HCT116 (cell line): ENCODE measurements around the gene NSG1. TPM values are rescaled to one million over a fixed set of nuclear protein-coding genes. Genes with fewer than 3 reads are reported as not detected.

Source experiments
- ATAC-seq: fragments of 200-7000 bp; cut with Tn5 transposase; 2 replicates; pipeline ENCODE4 v1.9.1; 2020; ENCODE audit warnings: mild to moderate bottlenecking, moderate library complexity
- BruUV-seq: library from RNA; stranded (reverse); fragments of 400-500 nt; replicated peaks from 2 replicates; lab custom pipeline; 2021; lab: Mats Ljungman, UMichigan
- CTCF ChIA-PET: fragments of 300-600 bp; sonication (Branson Sonifier 250); formaldehyde crosslinking; loops from one replicate; lab custom pipeline; 2021; ENCODE audit warnings: antibody characterized with exemption; lab: Charles Lee
- POLR2A ChIA-PET: fragments of 300-600, 350-600 bp; sonication (Branson Sonifier 250); formaldehyde crosslinking; loops from one replicate; lab custom pipeline; 2021; ENCODE audit warnings: antibody characterized with exemption; lab: Charles Lee
- RAD21 ChIA-PET, 2 experiments: fragments of 300-600 bp; sonication (Branson Sonifier 250); formaldehyde crosslinking; loops; one replicate each; lab custom pipeline; 2023; ENCODE audit warnings: low total read pairs in 2 of 2; ENCODE audit not compliant: uncharacterized antibody in 2 of 2, unreplicated experiment in 2 of 2, low non-redundant PET in 1 of 2; lab: Charles Lee
- DNase-seq: peaks from one replicate; pipeline ENCODE4 v3.0.0-alpha.2; 2010; ENCODE audit warnings: low read depth, low spot score
- H2AFZ ChIP-seq: fragments of 200-600 bp; shearing (Covaris generic), sonication (generic); 2 replicates; pipeline ENCODE4 v1.6.1; 2017; ENCODE audit warnings: low read depth, mixed run types, mixed read lengths, antibody characterized with exemption, low read length; ENCODE audit not compliant: poor library complexity, severe bottlenecking
- H3K27ac ChIP-seq: 2 replicates; pipeline ENCODE4 v1.5.1; 2012; ENCODE audit warnings: low read depth, low read length
- H3K27me3 ChIP-seq: fragments of 200-600 bp; sonication (generic); 2 replicates; pipeline ENCODE4 v1.6.1; 2016; ENCODE audit warnings: mixed run types, low read length, mixed read lengths; ENCODE audit not compliant: insufficient read depth
- H3K36me3 ChIP-seq, 2 experiments: fragments of 200-500 bp in 1 of 2; fragments of 200-600 bp in 1 of 2; sonication (Bioruptor generic) in 1 of 2; sonication (generic) in 1 of 2; 2 replicates each; pipeline versions ENCODE4 v1.5.1 to v1.6.1; 2014 to 2016; ENCODE audit warnings: low read length in 2 of 2, inconsistent platforms in 1 of 2, mixed read lengths in 1 of 2, mixed run types in 1 of 2; ENCODE audit not compliant: insufficient read depth in 2 of 2, control insufficient read depth in 1 of 2
- H3K4me1 ChIP-seq, 2 experiments: fragments of 200-600 bp in 1 of 2; sonication (generic) in 1 of 2; 2 replicates each; pipeline versions ENCODE4 v1.5.1 to v1.6.1; 2012 to 2017; ENCODE audit warnings: low read length in 2 of 2, inconsistent platforms in 1 of 2, mild to moderate bottlenecking in 1 of 2, mixed read lengths in 1 of 2, mixed run types in 1 of 2, moderate library complexity in 1 of 2; ENCODE audit not compliant: insufficient read depth in 2 of 2, control insufficient read depth in 1 of 2
- H3K4me2 ChIP-seq: fragments of 200-600 bp; sonication (generic); 2 replicates; pipeline ENCODE4 v1.6.1; 2017; ENCODE audit warnings: mixed run types, low read length, mixed read lengths
- H3K4me3 ChIP-seq, 2 experiments: fragments of 200-600 bp in 1 of 2; sonication (generic) in 1 of 2; replicated peaks in 1 of 2; 2 replicates each; pipeline ENCODE4 v1.5.1; 2011 to 2016; ENCODE audit warnings: low read length in 2 of 2, control low read depth in 1 of 2, low read depth in 1 of 2, mild to moderate bottlenecking in 1 of 2, mixed read lengths in 1 of 2, mixed run types in 1 of 2
- H3K79me2 ChIP-seq: fragments of 200-600 bp; sonication (generic); 2 replicates; pipeline ENCODE4 v1.6.1; 2017; ENCODE audit warnings: mild to moderate bottlenecking, mixed run types, low read length, moderate library complexity, mixed read lengths; ENCODE audit not compliant: insufficient read depth
- H3K9ac ChIP-seq: fragments of 200-600 bp; sonication (generic); 2 replicates; pipeline ENCODE4 v1.6.1; 2016; ENCODE audit warnings: low read length, mixed read lengths
- H3K9me2 ChIP-seq: fragments of 200-600 bp; sonication (generic), shearing (Covaris generic); 2 replicates; pipeline ENCODE4 v1.6.1; 2017; ENCODE audit warnings: mixed run types, mild to moderate bottlenecking, moderate library complexity; ENCODE audit not compliant: insufficient read depth
- H3K9me3 ChIP-seq, 2 experiments: fragments of 200-500 bp in 1 of 2; fragments of 200-600 bp in 1 of 2; sonication (Bioruptor generic) in 1 of 2; sonication (generic) in 1 of 2; 2 replicates each; pipeline ENCODE4 v1.6.1; 2014 to 2017; ENCODE audit warnings: low read length in 2 of 2, mixed read lengths in 2 of 2, inconsistent platforms in 1 of 2, low read depth in 1 of 2, mild to moderate bottlenecking in 1 of 2, mixed run types in 1 of 2, moderate library complexity in 1 of 2; ENCODE audit not compliant: control insufficient read depth in 1 of 2, insufficient read depth in 1 of 2
- H4K20me1 ChIP-seq: fragments of 200-600 bp; sonication (generic), shearing (Covaris generic); 2 replicates; pipeline ENCODE4 v1.6.1; 2017; ENCODE audit warnings: mixed run types, mild to moderate bottlenecking, moderate library complexity; ENCODE audit not compliant: insufficient read depth
- CEBPB ChIP-seq: IDR thresholded peaks from 2 replicates; pipeline ENCODE4 v1.6.1; 2012; ENCODE audit warnings: low read depth
- EGR1 ChIP-seq: IDR thresholded peaks from 2 replicates; pipeline ENCODE4 v1.6.1; 2012; ENCODE audit warnings: low read depth
- ELF1 ChIP-seq: IDR thresholded peaks from 2 replicates; pipeline ENCODE4 v1.6.1; 2012; ENCODE audit warnings: low read depth, borderline replicate concordance
- EZH2 ChIP-seq: fragments of 200-600 bp; sonication (generic); IDR thresholded peaks from 2 replicates; pipeline ENCODE4 v1.6.1; 2017; ENCODE audit warnings: antibody characterized with exemption, mixed run types
- EZH2phosphoT487 ChIP-seq: fragments of 200-600 bp; IDR thresholded peaks from 2 replicates; pipeline ENCODE4 v1.6.1; 2018; ENCODE audit warnings: antibody characterized with exemption, borderline replicate concordance
- FOSL1 ChIP-seq: IDR thresholded peaks from 2 replicates; pipeline ENCODE4 v1.6.1; 2012; ENCODE audit warnings: low read depth
- JUND ChIP-seq: IDR thresholded peaks from 2 replicates; pipeline ENCODE4 v1.6.1; 2012
- POLR2A ChIP-seq: IDR thresholded peaks from 2 replicates; pipeline ENCODE4 v1.7.0; 2011; ENCODE audit warnings: borderline replicate concordance; ENCODE audit not compliant: insufficient read depth, insufficient read length; ENCODE audit errors: extremely low read depth
- POLR2AphosphoS5 ChIP-seq: IDR thresholded peaks from 2 replicates; pipeline ENCODE4 v1.6.1; 2011; ENCODE audit warnings: mild to moderate bottlenecking, low read depth, low read length, moderate library complexity
- RAD21 ChIP-seq: IDR thresholded peaks from 2 replicates; pipeline ENCODE4 v1.6.1; 2012; ENCODE audit warnings: low read depth, mild to moderate bottlenecking
- REST ChIP-seq: IDR thresholded peaks from 2 replicates; pipeline ENCODE4 v1.6.1; 2012; ENCODE audit warnings: low read depth
- SIN3A ChIP-seq: IDR thresholded peaks from 2 replicates; pipeline ENCODE4 v1.6.1; 2012; ENCODE audit warnings: low read depth
- SP1 ChIP-seq: IDR thresholded peaks from 2 replicates; pipeline ENCODE4 v1.6.1; 2012; ENCODE audit warnings: low read depth
- SRF ChIP-seq: IDR thresholded peaks from 2 replicates; pipeline ENCODE4 v1.6.1; 2012; ENCODE audit warnings: low read depth
- TCF7L2 ChIP-seq: IDR thresholded peaks from 2 replicates; pipeline ENCODE4 v1.7.0; 2011; ENCODE audit warnings: borderline replicate concordance, inconsistent platforms; ENCODE audit not compliant: insufficient read depth, insufficient read length; ENCODE audit errors: extremely low read depth
- ZFX ChIP-seq: fragments of 450-650 bp; IDR thresholded peaks from 2 replicates; pipeline ENCODE4 v1.6.1; 2017
- ZNF274 ChIP-seq: fragments of 200-500 bp; sonication (Bioruptor generic); IDR thresholded peaks from 2 replicates; pipeline ENCODE4 v1.6.1; 2014; ENCODE audit warnings: mild to moderate bottlenecking, low read depth, low read length, inconsistent platforms
- intact Hi-C: fragments of 100-400 bp; cut with micrococcal nuclease; formaldehyde crosslinking; loops from 2 replicates; pipeline ENCODE4 v1.10.0; 2022
- total RNA-seq: library from RNA; stranded (reverse); gene quantifications from one replicate; pipeline ENCODE4 v1.2.1, GENCODE V29; 2021; ENCODE audit not compliant: unreplicated experiment
- TF ChIP-seq, protein P1 (sequence below), 3 experiments: fragments of 200-600 bp in 1 of 3; sonication (generic) in 1 of 3; IDR thresholded peaks in 2 of 3; conservative IDR thresholded peaks in 1 of 3; 2 replicates each; pipeline ENCODE4 v1.5.1; 2012 to 2017; ENCODE audit warnings: low read depth in 2 of 3, low read length in 2 of 3, antibody characterized with exemption in 1 of 3, borderline replicate concordance in 1 of 3, control low read depth in 1 of 3, mild to moderate bottlenecking in 1 of 3, mixed read lengths in 1 of 3, mixed run types in 1 of 3, moderate library complexity in 1 of 3; ENCODE audit not compliant: insufficient read depth in 1 of 3
- TF ChIP-seq, protein P2 (sequence below): IDR thresholded peaks from 2 replicates; pipeline ENCODE4 v1.6.1; 2012
- TF ChIP-seq, protein P3 (sequence below): IDR thresholded peaks from 2 replicates; pipeline ENCODE4 v1.6.1; 2012

The NSG1 gene
- total RNA-seq, 1 experiment from 2014 or later, result 0.12 TPM

DNA sequence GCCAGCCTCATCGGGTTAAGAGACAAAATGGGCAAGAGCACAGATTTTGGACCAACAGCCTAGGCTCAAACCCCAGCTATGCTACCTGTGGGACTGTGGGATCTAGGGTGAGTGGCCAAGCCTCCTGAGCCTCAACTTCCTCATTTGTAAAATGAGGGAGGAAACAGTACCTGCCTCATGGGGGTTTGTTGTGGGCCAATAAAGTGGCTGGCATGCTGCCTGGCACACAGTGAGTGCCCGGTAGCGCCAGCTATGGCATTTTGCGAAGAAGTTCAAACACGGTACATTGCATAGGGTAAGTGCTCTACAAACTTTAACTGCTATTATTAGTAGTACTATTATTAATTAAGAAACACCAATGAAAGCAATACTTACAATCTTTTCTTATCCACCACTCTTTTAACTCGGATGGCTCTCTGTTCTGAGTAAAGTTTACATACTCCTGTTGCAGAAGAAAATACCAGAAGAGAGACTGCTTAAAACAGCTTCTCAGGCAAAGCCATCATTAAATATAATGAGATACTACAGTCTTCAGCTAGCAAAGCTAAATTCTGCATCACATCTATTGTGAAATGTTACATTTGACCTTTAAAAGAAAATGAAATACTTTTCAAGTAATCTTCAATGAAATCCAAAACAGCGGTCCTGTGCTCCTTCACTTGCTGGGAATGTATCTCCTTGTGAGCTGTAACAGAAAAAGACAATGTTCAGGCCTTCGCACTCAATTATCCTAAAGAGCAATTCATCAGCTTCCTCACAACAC, 70.1 kb downstream of the NSG1 start:
- CTCF ChIA-PET, result no interaction called here
- Histone ChIP-seq H4K20me1 (no peaks in the 10 kb centered on the region), H3K4me1 (peaks cover 0 to 11% of the 10 kb centered on the region in 2 experiments; a peak in 1 of 4 replicates), H3K9me2 (no peaks in the 10 kb centered on the region), H2AFZ (no peak overlapping the region), H3K9me3 (no peaks in the 10 kb centered on the region), H3K27ac (no peak overlapping the region), H3K79me2 (no peaks in the 10 kb centered on the region), H3K4me2 (0 out of 2 replicates have a peak overlapping the region, but pooled peaks have one; percentile 7), H3K9ac (no peak overlapping the region), H3K27me3 (no peaks in the 10 kb centered on the region), H3K4me3 (no peak overlapping the region), H3K36me3 (peaks cover 3 to 15% of the 10 kb centered on the region in 2 experiments; a peak in 1 of 4 replicates)
- RAD21 ChIA-PET, result no interaction called here
- intact Hi-C loops, result no loop called here
- no peak for TF ChIP-seq TCF7L2
- TF ChIP-seq, protein P1, sequence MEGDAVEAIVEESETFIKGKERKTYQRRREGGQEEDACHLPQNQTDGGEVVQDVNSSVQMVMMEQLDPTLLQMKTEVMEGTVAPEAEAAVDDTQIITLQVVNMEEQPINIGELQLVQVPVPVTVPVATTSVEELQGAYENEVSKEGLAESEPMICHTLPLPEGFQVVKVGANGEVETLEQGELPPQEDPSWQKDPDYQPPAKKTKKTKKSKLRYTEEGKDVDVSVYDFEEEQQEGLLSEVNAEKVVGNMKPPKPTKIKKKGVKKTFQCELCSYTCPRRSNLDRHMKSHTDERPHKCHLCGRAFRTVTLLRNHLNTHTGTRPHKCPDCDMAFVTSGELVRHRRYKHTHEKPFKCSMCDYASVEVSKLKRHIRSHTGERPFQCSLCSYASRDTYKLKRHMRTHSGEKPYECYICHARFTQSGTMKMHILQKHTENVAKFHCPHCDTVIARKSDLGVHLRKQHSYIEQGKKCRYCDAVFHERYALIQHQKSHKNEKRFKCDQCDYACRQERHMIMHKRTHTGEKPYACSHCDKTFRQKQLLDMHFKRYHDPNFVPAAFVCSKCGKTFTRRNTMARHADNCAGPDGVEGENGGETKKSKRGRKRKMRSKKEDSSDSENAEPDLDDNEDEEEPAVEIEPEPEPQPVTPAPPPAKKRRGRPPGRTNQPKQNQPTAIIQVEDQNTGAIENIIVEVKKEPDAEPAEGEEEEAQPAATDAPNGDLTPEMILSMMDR (IDR thresholded peaks at IDR 0.05 in 2 of 3, conservative IDR thresholded peaks at IDR 0.05 in 1 of 3; ENCODE audit: borderline replicate concordance in 1 of 3, insufficient read depth in 1 of 3, low read depth in 2 of 3, low read length in 2 of 3), result no peak
- no peak for TF ChIP-seq SRF
- TF ChIP-seq SIN3A, result no peak
- TF ChIP-seq RAD21, result no peak
- TF ChIP-seq REST, result no peak
- no peak for TF ChIP-seq POLR2A
- TF ChIP-seq ELF1, result no peak
- no peak for TF ChIP-seq ZFX
- TF ChIP-seq ZNF274, result no peak
- no peak for TF ChIP-seq CEBPB
- TF ChIP-seq EGR1, result no peak
- no peak for TF ChIP-seq POLR2AphosphoS5
- no peak for TF ChIP-seq EZH2
- no peak for TF ChIP-seq SP1
- no peak for TF ChIP-seq JUND
- TF ChIP-seq EZH2phosphoT487, result no peak
- no peak for TF ChIP-seq FOSL1
- TF ChIP-seq, protein P2, sequence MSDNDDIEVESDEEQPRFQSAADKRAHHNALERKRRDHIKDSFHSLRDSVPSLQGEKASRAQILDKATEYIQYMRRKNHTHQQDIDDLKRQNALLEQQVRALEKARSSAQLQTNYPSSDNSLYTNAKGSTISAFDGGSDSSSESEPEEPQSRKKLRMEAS, result no peak
- TF ChIP-seq, protein P3, sequence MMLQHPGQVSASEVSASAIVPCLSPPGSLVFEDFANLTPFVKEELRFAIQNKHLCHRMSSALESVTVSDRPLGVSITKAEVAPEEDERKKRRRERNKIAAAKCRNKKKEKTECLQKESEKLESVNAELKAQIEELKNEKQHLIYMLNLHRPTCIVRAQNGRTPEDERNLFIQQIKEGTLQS, result no peak
- POLR2A ChIA-PET, result no interaction called here
- DNase-seq (no peak), ATAC-seq (no peak)
- BruUV-seq, result no TSS peak
